GM18873 (cell line): ENCODE results near the gene ELAPOR2.
"Not testable (repeated sequence)": the region's sequence is repeated elsewhere in the genome, so short reads cannot be mapped to it uniquely, and the experiment has no call there.

ENCODE experiments used
- ATAC-seq: cut with Tn5 transposase; IDR thresholded peaks from one replicate; pipeline ENCODE4 v1.9.1; 2021; ENCODE audit warnings: mild to moderate bottlenecking, moderate library complexity, moderate number of reproducible peaks; ENCODE audit not compliant: unreplicated experiment, low FRiP score

ELAPOR2 gene

GRCh38 chr7:87059525-87060287, at the start of gene ELAPOR2:
Gene ELAPOR2 (minus strand): TSS chr7:87059654. CDS start chr7:87059513, 141 bp downstream.
- ATAC-seq = peak; percentile 95

GRCh38 chr7:87107949-87108776, 48.7 kb upstream of the ELAPOR2 start:
- ATAC-seq = no peak

GRCh38 chr7:87106974-87107612, 47.6 kb upstream of the ELAPOR2 start:
- ATAC-seq = no peak

- no peak for ATAC-seq
These were observed 45.9 kb upstream of the ELAPOR2 start for GRCh38 chr7:87105401-87105800.

- ATAC-seq = no peak
These were observed 40.9 kb upstream of the ELAPOR2 start for GRCh38 chr7:87100326-87100725.

- ATAC-seq = not testable (repeated sequence)
These were observed 37.9 kb upstream of the ELAPOR2 start for GRCh38 chr7:87097375-87097774.

GRCh38 chr7:87094322-87094721, 34.9 kb upstream of the ELAPOR2 start:
- no peak for ATAC-seq

- ATAC-seq = no peak
These were observed 33.2 kb upstream of the ELAPOR2 start for GRCh38 chr7:87092568-87093091.

GRCh38 chr7:87091487-87092066, 32.1 kb upstream of the ELAPOR2 start:
- ATAC-seq = no peak

- no peak for ATAC-seq
These were observed 24.5 kb upstream of the ELAPOR2 start for GRCh38 chr7:87083865-87084519.

GRCh38 chr7:87082675-87083074, 23.2 kb upstream of the ELAPOR2 start:
- no peak for ATAC-seq

GRCh38 chr7:87075671-87076404, 16.4 kb upstream of the ELAPOR2 start:
- no peak for ATAC-seq

GRCh38 chr7:87067788-87068187, 8.3 kb upstream of the ELAPOR2 start:
- no peak for ATAC-seq

- no peak for ATAC-seq
These were observed 759 bp upstream of the ELAPOR2 start for GRCh38 chr7:87060288-87060537.

GRCh38 chr7:87058744-87059524, 520 bp downstream of the ELAPOR2 start:
- ATAC-seq = peak; percentile 26

- no peak for ATAC-seq
These were observed 2.2 kb downstream of the ELAPOR2 start for GRCh38 chr7:87057210-87057609.

GRCh38 chr7:87056346-87056745, 3.1 kb downstream of the ELAPOR2 start:
- no peak for ATAC-seq

GRCh38 chr7:87048839-87049238, 10.6 kb downstream of the ELAPOR2 start:
- ATAC-seq = no peak

GRCh38 chr7:87046456-87046855, 13.0 kb downstream of the ELAPOR2 start:
- no peak for ATAC-seq
